K562 (cell line): Measurements from ENCODE around the gene E2F1. TPM values are rescaled to one million over a fixed set of nuclear protein-coding genes. Genes with fewer than 3 reads are reported as not detected.

ENCODE experiments used
- CHAMP1 ChIP-seq: fragments of 450-650 bp; IDR thresholded peaks from 2 replicates; pipeline ENCODE4 v1.6.1; 2016; ENCODE audit warnings: mild to moderate bottlenecking
- CREB1 ChIP-seq, 2 experiments: sonication (generic) in 1 of 2; formaldehyde crosslinking in 1 of 2; IDR thresholded peaks; 2 replicates each; pipeline versions ENCODE4 v1.6.1 to v1.8.0; 2012 to 2022; ENCODE audit warnings: inconsistent platforms in 1 of 2, mild to moderate bottlenecking in 1 of 2, missing genetic modification reagents in 1 of 2, moderate library complexity in 1 of 2
- ESRRA ChIP-seq: fragments of 450-650 bp; IDR thresholded peaks from 2 replicates; pipeline ENCODE4 v1.6.1; 2014; ENCODE audit warnings: low read depth, mild to moderate bottlenecking, moderate library complexity, borderline replicate concordance
- GABPA ChIP-seq: fragments of 200-800 bp; sonication (Bioruptor generic); conservative IDR thresholded peaks from 2 replicates; pipeline ENCODE4 v1.6.1; 2016; ENCODE audit warnings: low read depth, missing genetic modification characterization, missing compliant biosample characterization
- PCBP2 ChIP-seq: fragments of 200-400 bp; formaldehyde crosslinking; IDR thresholded peaks from 2 replicates; pipeline ENCODE4 v1.6.1; 2018; ENCODE audit warnings: low read length, low read depth, mild to moderate bottlenecking, moderate library complexity; ENCODE audit not compliant: poor library complexity, severe bottlenecking
- PTBP1 ChIP-seq: fragments of 200-400 bp; formaldehyde crosslinking; IDR thresholded peaks from 2 replicates; pipeline ENCODE4 v1.6.1; 2017; ENCODE audit warnings: low read depth, low read length
- RAD21 ChIP-seq, 2 experiments: fragments of 250-450 bp in 1 of 2; fragments of 450-650 bp in 1 of 2; sonication (Bioruptor Pico) in 1 of 2; formaldehyde crosslinking in 1 of 2; IDR thresholded peaks in 1 of 2; conservative IDR thresholded peaks in 1 of 2; 2 replicates each; pipeline versions ENCODE4 v1.4.0 to v1.8.0; 2020 to 2022; ENCODE audit warnings: mild to moderate bottlenecking in 2 of 2, moderate library complexity in 1 of 2
- TAF9B ChIP-seq: fragments of 450-650 bp; IDR thresholded peaks from 2 replicates; pipeline ENCODE4 v1.6.1; 2018; ENCODE audit warnings: mild to moderate bottlenecking; ENCODE audit not compliant: partially characterized antibody
- ZBTB40 ChIP-seq, 2 experiments: fragments of 450-650 bp in 1 of 2; sonication (generic) in 1 of 2; formaldehyde crosslinking in 1 of 2; IDR thresholded peaks; 2 replicates each; pipeline versions ENCODE4 v1.7.1 to v1.9.0; 2016 to 2022; ENCODE audit warnings: inconsistent platforms in 1 of 2, mild to moderate bottlenecking in 1 of 2, missing genetic modification reagents in 1 of 2
- ZNF212 ChIP-seq: fragments of 450-650 bp; formaldehyde crosslinking; IDR thresholded peaks from 2 replicates; pipeline ENCODE4 v1.4.0; 2020; ENCODE audit warnings: mild to moderate bottlenecking
- ZNF316 ChIP-seq: fragments of 450-650 bp; IDR thresholded peaks from 2 replicates; pipeline ENCODE4 v1.6.1; 2016
- polyA plus RNA-seq, 8 experiments: library from polyadenylated mRNA; depleted of rRNA in 4 of 8; stranded (reverse) in 5 of 8; unstranded in 3 of 8; fragments of >200 nt; fragmentation: Nextera tagmentation in 2 of 8; fragmentation: Illumina TruSeq in 1 of 8; extraction: Ambion mirVana in 2 of 8; extraction: Trizol in 1 of 8; gene quantifications; 2 replicates each; pipeline versions ENCODE4 v1.2.1 to v1.2.3, GENCODE V29; 2011 to 2014; ENCODE audit warnings: inconsistent platforms in 1 of 8, missing spikeins in 1 of 8
- total RNA-seq, 7 experiments: library from RNA; depleted of rRNA in 6 of 7; stranded (reverse); fragments of >200 nt in 6 of 7; fragmentation: Illumina TruSeq in 2 of 7; extraction: Trizol in 2 of 7; gene quantifications; 2 replicates each; pipeline versions ENCODE4 v1.2.1 to v1.2.3, GENCODE V29; 2011 to 2021; ENCODE audit warnings: low replicate concordance in 1 of 7

E2F1 gene
- total and polyA plus RNA-seq, 9 of the 15 experiments (the other 6 are each of a cell fraction or from before 2014, with no cell fraction given): 0.14 to 30.6 (median 13.1) TPM

- TF ChIP-seq CREB1 (IDR thresholded peaks at IDR 0.05) (no peak), CREB1 (CRISPR knock-in tag; IDR thresholded peaks at IDR 0.05) (peak; percentile 36; the same call in 1 of the 2 replicates), CHAMP1 (0 out of 2 replicates have a peak, but pooled peaks have one; percentile 32), GABPA (tag) (no peak), PCBP2 (peak; percentile 9), ESRRA (peak; percentile 9; the same call in 1 of the 2 replicates), RAD21 (CRISPR knock-in tag; conservative IDR thresholded peaks at IDR 0.05 in 1 of 2, IDR thresholded peaks at IDR 0.05 in 1 of 2) (peak; percentile 86 to 89), ZNF212 (CRISPR knock-in tag) (no peak), PTBP1 (no peak), ZBTB40 (IDR thresholded peaks at IDR 0.05) (peak; percentile 54; the same call in 1 of the 2 replicates), ZBTB40 (CRISPR knock-in tag; IDR thresholded peaks at IDR 0.05) (no peak), ZNF316 (no peak), TAF9B (no peak)
Observed at GRCh38 chr20:33731693-33732165, 45.5 kb upstream of the E2F1 start, which contains the start of gene ZNF341 (continued).
